Measurements from ENCODE around the gene GRIK4. TPM values are rescaled to one million over a fixed set of nuclear protein-coding genes. Genes with fewer than 3 reads are reported as not detected.
"Not testable (repeated sequence)": the region's sequence is repeated elsewhere in the genome, so short reads cannot be mapped to it uniquely, and the experiment has no call there.

GRIK4 gene, protein sequence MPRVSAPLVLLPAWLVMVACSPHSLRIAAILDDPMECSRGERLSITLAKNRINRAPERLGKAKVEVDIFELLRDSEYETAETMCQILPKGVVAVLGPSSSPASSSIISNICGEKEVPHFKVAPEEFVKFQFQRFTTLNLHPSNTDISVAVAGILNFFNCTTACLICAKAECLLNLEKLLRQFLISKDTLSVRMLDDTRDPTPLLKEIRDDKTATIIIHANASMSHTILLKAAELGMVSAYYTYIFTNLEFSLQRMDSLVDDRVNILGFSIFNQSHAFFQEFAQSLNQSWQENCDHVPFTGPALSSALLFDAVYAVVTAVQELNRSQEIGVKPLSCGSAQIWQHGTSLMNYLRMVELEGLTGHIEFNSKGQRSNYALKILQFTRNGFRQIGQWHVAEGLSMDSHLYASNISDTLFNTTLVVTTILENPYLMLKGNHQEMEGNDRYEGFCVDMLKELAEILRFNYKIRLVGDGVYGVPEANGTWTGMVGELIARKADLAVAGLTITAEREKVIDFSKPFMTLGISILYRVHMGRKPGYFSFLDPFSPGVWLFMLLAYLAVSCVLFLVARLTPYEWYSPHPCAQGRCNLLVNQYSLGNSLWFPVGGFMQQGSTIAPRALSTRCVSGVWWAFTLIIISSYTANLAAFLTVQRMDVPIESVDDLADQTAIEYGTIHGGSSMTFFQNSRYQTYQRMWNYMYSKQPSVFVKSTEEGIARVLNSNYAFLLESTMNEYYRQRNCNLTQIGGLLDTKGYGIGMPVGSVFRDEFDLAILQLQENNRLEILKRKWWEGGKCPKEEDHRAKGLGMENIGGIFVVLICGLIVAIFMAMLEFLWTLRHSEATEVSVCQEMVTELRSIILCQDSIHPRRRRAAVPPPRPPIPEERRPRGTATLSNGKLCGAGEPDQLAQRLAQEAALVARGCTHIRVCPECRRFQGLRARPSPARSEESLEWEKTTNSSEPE
- total RNA-seq = 0.39 TPM

GRCh38 chr11:120511116-120511819 lies at the start of gene GRIK4:
Gene GRIK4 (plus strand): TSS chr11:120511748. CDS start chr11:120660319, 148,571 bp downstream.
- DNase-seq = peak; percentile 45

- DNase-seq = no peak
Observed at GRCh38 chr11:120462825-120463224, 48.7 kb upstream of the GRIK4 start.

DNA sequence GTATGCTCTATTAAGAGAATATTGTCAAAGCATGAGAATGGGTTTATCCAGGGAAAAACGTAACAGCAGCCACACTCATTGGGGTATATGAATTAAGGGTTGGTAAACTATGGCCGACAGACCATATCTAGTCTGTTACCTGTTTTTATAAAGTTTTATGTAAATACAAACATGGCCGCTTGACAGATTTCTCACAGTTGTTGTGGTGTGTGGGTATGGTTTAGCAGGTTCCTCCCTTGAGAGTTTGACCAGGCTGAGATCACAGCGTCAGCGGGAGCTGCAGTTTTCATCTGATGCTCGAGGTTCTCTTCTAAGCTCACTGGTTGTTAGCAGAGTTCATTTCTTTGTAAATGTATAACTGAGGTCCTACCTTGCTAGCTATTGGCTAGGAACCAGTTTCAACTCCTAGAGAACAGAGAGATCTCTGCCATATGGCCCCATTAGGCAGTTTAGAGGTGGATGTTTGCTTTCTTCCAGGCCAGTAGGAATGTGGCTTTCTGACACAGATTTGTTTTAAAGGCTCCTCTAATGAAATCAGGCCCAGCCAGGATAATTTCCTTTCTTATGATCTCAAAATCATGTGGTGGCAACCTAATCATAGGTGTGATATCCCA lies 45.5 kb upstream of the GRIK4 start:
- no peak for DNase-seq

DNA sequence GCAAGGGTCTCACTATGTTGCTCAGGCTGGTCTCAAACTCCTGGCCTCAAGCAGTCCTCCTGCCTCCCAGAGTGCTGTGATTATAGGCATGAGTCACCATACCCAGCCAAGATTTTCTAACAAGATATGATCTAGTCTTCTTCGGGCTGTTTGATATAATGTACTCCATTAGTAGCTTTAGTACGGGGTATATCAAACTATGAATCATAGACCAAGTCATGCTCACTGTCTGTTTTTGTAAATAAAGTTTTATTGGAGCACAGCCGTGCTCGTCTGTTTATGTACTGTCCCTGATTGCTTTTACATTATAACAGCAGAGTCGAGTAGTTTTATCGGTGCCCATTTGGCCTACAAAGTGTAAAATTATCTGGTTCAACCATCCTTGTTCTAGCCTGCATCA lies 43.9 kb upstream of the GRIK4 start:
- no peak for DNase-seq

DNA sequence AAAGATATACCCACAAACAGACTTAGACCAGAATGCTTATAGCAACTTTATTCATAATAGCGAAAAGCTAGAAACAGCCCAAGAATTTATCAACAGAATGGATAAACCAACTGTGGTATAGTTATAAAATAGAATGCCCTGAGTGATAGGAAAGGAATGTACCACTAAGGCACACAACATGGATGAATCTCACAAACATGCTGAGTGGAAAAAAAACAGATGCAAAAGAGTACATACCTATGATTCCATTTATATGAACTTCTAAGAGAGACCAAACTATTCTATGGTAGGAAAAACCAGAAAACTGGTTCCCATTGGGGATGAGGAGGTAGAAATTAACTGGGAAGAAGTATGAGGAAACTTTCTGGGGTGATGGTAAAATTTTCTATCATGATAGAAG lies 40.4 kb upstream of the GRIK4 start:
- no peak for DNase-seq

- DNase-seq = no peak
Observed at GRCh38 chr11:120471994-120472393, 39.6 kb upstream of the GRIK4 start.

DNA sequence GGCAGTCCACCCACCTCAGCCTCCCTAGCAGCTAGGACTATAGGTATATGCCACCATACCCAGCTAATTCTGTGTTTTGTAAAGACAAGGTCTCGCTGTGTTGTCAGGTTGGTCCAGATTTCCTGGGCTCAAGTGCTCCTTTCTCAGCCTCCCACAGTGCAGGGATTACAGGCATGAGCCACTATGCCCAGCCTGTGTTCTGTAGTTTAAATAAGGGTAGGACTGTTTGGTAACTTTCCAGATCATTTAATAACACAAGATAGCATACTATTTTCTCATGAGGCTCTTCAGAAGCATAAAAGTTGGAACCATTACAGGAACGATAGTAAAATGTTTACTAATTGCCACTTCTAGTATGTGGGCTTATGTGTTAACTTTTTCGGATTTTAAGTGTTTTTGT lies 38.0 kb upstream of the GRIK4 start:
- no peak for DNase-seq

- no peak for DNase-seq
Observed at GRCh38 chr11:120482149-120482548, 29.4 kb upstream of the GRIK4 start.

DNA sequence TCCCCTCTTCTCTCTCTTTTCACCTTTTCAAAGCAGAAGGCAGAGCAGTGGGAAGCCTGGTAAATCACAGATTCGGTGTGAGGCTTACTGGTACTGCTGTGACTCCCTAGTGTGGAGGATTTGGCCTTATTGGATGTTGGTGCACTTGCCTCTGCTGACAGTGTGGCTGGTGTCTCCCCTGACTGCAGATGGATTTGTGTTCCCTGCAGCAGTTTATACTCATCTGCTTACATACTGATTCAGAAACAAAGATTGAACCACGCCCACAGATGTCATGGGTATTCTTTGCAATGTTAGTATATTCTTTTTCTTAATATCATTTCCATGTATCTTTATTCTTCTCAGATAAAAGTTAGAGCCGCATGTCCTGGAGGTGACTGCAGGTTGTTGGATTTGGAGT lies 26.8 kb upstream of the GRIK4 start:
- DNase-seq = no peak

DNA sequence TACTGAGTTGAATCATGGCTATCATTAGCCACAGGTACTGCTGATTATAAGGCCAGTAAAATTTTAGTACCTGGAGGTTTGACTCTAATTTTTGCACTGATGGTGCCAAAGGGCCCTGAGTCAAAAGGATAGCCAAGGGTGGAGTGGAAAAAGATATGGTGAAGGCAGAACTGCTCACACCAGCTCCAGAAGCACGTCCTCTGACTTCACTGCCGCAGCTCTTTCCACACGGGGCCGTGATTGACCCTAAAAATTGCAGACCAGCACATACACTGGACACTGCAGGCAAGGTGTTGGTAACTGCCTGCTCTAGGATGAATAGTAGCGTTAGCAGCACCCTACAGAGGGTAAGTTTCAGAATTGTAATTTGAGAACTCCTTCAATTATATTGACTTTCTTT lies 25.4 kb upstream of the GRIK4 start:
- DNase-seq = no peak

- no peak for DNase-seq
Observed at GRCh38 chr11:120489799-120490198, 21.7 kb upstream of the GRIK4 start.

DNA sequence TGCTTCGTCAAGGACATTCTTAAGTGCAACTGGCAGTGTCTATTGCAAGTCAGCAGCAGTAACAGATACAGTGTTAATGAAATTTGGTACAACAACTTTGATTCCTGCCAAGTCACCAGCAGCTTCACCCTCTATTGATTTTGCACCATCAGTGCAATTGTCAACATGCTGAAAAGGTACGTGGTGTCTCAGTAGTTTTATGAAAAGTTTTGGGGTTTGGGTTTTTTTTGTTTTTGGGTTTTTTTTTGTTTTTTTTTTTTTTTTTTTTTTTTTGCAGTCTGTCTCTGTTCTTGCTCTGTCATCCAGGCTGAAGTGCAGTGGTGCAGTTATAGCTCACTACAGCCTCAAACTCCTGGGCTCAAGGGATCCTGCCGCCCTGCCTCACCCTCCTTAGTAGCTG lies 19.1 kb upstream of the GRIK4 start:
- no peak for DNase-seq

GRCh38 chr11:120494595-120494994 lies 17.0 kb upstream of the GRIK4 start:
- DNase-seq = no peak

GRCh38 chr11:120499088-120499487 lies 12.5 kb upstream of the GRIK4 start:
- no peak for DNase-seq

DNA sequence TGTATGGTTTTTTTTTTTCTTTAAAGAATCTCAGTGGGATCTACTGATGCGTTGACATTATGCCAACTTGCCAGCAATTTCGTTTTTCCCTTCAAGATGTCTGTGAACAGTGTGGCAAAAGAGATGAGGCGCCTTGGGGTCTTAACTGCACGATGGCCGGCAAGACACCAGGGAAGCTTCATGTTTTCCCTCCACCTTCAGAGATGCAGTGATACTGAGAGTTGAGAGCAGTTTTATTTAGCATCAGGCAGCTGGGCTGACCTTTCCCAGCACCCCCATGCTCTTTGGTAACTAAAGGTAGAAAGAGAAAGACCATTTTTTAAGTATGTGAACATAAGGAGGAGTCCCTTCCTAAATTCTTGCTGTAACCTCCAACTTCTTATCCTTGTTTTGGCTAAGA lies 11.7 kb upstream of the GRIK4 start:
- no peak for DNase-seq

GRCh38 chr11:120500414-120501071 lies 11.0 kb upstream of the GRIK4 start:
- no peak for DNase-seq

- DNase-seq = no peak
Observed at GRCh38 chr11:120501440-120501839, 10.1 kb upstream of the GRIK4 start.

DNA sequence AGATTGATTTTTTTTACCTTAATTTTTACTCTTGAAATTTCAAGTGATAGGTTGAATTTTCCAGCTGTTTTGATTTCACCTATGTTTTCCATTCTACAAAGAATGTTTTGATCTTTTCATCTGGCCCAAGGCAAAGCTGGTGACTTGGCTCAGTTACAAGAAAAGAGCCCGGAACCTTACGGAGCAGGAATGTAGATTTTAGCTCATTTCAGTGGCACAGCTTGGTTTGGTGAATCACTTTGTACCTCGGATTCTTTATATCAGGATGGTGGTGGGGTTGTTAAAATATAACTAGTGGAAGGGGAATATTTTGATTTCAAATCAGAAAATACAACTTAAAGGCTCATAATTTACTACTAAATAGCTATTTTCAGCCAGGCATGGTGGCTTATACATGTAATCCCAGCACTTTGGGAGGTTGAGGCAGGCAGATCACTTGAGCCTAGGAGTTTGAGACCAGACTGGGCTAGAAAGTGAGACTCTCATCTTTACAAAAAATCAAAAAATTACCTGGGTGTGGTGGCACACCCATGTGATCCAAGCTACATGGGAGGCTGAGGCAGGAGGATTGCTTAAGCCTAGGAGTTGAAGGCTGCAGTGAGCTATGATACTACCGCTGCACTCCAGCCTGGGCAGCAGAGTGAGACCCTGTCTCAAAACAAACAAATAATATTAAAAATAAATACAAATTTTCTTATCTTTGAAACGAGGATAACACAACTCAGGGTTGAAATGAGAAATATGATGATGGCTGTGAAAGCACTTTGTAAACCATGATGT lies 9.4 kb upstream of the GRIK4 start:
- no peak for DNase-seq

DNA sequence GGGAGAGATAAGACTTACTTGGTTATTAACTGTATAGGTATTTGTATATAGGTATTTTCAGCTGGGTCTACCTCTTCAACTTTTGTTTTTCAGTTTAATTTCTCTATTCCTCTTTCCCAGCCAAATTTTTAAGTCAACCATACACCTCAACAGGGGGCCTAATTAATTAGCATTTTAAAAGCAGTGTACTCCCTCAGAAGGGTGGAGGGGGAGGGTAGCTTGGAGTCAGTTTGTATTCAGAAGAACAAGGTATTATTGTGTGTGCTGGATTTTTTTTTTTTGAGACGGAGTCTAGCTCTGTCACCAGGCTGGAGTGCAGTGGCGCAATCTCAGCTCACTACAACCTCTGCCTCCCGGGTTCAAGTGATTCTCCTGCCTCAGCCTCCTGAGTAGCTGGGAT lies 8.0 kb upstream of the GRIK4 start:
- not testable (repeated sequence) for DNase-seq

DNA sequence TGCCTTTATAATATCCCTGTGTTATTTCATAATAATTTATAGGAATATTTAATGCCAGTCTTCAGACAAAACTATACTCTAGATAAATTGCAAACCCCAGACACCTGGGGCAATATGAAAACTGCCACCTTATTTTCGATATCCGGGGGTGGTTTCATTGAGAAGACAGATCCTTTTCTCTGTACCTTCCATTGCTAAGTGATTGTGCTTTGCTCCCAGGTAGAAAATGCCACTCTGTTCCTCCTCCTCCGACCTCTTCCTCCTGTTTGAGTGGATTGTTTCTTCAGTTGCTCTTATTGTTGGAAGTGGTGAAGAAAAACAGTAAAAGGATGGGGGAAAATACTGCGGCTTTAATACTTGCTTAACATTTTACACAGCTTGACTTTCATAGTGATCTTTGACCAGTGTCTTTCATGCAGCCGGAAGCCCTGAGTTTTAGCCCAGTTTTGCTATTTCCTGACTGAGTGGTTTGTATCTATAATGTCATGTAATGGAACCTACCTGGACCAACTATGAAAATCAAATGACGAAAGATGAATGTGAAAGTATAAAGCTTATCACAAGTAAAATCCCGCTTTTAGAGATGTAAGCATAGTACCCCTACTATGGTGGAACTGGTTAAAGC lies 5.6 kb upstream of the GRIK4 start:
- DNase-seq = no peak
